ENCODE measurements around the gene TTYH2. TPM values are rescaled to one million over a fixed set of nuclear protein-coding genes. Genes with fewer than 3 reads are reported as not detected.

The TTYH2 gene
- polyA plus RNA-seq, 3 donors, result 12.3 to 57.4 (median 18.7) TPM

GRCh38 chr17:74298778-74299177 is 85.4 kb downstream of the TTYH2 start:
- Histone ChIP-seq H4K20me1 (ENCODE audit: insufficient read depth, low read length) (no peaks in the 10 kb centered on the region), H3K4me2 (replicated peaks; ENCODE audit: extremely low read depth, low read length, poor library complexity, severe bottlenecking) (no peak overlapping the region), H3K36me3 (replicated peaks in 1 of 2; ENCODE audit: control insufficient read depth in 1 of 2, insufficient read depth in 2 of 2, low read length in 2 of 2) (no peaks in the 10 kb centered on the region), H3K27ac (ENCODE audit: low read depth in 1 of 2, low read length in 2 of 2) (no peak overlapping the region), H3K9me3 (replicated peaks in 1 of 2; ENCODE audit: control insufficient read depth in 1 of 2, insufficient read depth in 1 of 2, low read length in 2 of 2) (no peaks in the 10 kb centered on the region), H3K9ac (ENCODE audit: insufficient read depth, low read length, poor library complexity, severe bottlenecking) (no peak overlapping the region), H3K4me3 (replicated peaks in 1 of 3; ENCODE audit: low read depth in 2 of 3, low read length in 3 of 3) (no peak overlapping the region), H2AFZ (ENCODE audit: insufficient read depth, low read depth, low read length, poor library complexity, severe bottlenecking) (no peak overlapping the region), H3K27me3 (ENCODE audit: control insufficient read depth in 2 of 2, insufficient read depth in 2 of 2, low read length in 2 of 2) (no peaks in the 10 kb centered on the region), H3K79me2 (ENCODE audit: insufficient read depth, low read length) (no peaks in the 10 kb centered on the region), H3K4me1 (ENCODE audit: control insufficient read depth in 1 of 2, insufficient read depth in 2 of 2, low read length in 2 of 2) (no peaks in the 10 kb centered on the region)
- Mint-ChIP-seq H3K9me3 (peaks cover 0 to 5% (median 0%) of the 10 kb centered on the region in 7 donors), H3K36me3 (no peaks in the 10 kb centered on the region), H3K4me1 (peaks cover 4% of the 10 kb centered on the region), H3K27me3 (ENCODE audit: low read depth in 3 of 3) (peaks cover 1 to 19% (median 8%) of the 10 kb centered on the region in 3 donors), H3K4me3 (no peak overlapping the region), H3K27ac (no peak overlapping the region)
- DNase-seq, result no peak
- no peak for TF ChIP-seq CTCF (IDR thresholded peaks at IDR 0.05)
- intact Hi-C loops (cut with micrococcal nuclease), result loop anchor here (5.0 kb wide), 1 partner anchor 86 kb away; the partner anchor contains the start of gene TTYH2 (in 2 of the 2)
- WGBS (ENCODE audit: insufficient coverage), result 97% methylated on average over 5 of the region's 7 CpGs

GRCh38 chr17:74299226-74300009 is 86.0 kb downstream of the TTYH2 start:
- H3K9ac ChIP-seq (ENCODE audit: insufficient read depth, low read length, poor library complexity, severe bottlenecking), result no peak overlapping the region
- Mint-ChIP-seq H3K36me3 (no peaks in the 10 kb centered on the region), H3K9me3 (peaks cover 0 to 5% (median 2%) of the 10 kb centered on the region in 7 donors), H3K27ac (no peak overlapping the region), H3K27me3 (ENCODE audit: low read depth in 3 of 3) (peaks cover 1 to 19% (median 8%) of the 10 kb centered on the region in 3 donors), H3K4me3 (no peak overlapping the region), H3K4me1 (peaks cover 4% of the 10 kb centered on the region)
- H3K27me3 ChIP-seq (ENCODE audit: control insufficient read depth in 2 of 2, insufficient read depth in 2 of 2, low read length in 2 of 2), result no peaks in the 10 kb centered on the region
- no peak overlapping the region for H2AFZ ChIP-seq (ENCODE audit: insufficient read depth, low read depth, low read length, poor library complexity, severe bottlenecking)
- 86% methylated on average over 7 of the region's 11 CpGs for WGBS (ENCODE audit: insufficient coverage)
- TF ChIP-seq CTCF (IDR thresholded peaks at IDR 0.05), result no peak
- H3K27ac ChIP-seq (ENCODE audit: low read depth in 1 of 2, low read length in 2 of 2), result no peak overlapping the region
- H3K36me3 ChIP-seq (replicated peaks in 1 of 2; ENCODE audit: control insufficient read depth in 1 of 2, insufficient read depth in 2 of 2, low read length in 2 of 2), result no peaks in the 10 kb centered on the region
- H3K79me2 ChIP-seq (ENCODE audit: insufficient read depth, low read length), result no peaks in the 10 kb centered on the region
- H4K20me1 ChIP-seq (ENCODE audit: insufficient read depth, low read length), result no peaks in the 10 kb centered on the region
- H3K4me2 ChIP-seq (replicated peaks; ENCODE audit: extremely low read depth, low read length, poor library complexity, severe bottlenecking), result no peak overlapping the region
- intact Hi-C loops (cut with micrococcal nuclease), result loop anchor here (5.0 to 10.0 kb wide), 2 partner anchors 55 to 87 kb away; partner anchors contain the start of gene TTYH2 (in 2 of the 2)
- peaks cover 0 to under 1% of the 10 kb centered on the region in 2 donors for H3K9me3 ChIP-seq (replicated peaks in 1 of 2; ENCODE audit: control insufficient read depth in 1 of 2, insufficient read depth in 1 of 2, low read length in 2 of 2)
- H3K4me3 ChIP-seq (replicated peaks in 1 of 3; ENCODE audit: low read depth in 2 of 3, low read length in 3 of 3), result no peak overlapping the region
- no peak for DNase-seq
- no peaks in the 10 kb centered on the region for H3K4me1 ChIP-seq (ENCODE audit: control insufficient read depth in 1 of 2, insufficient read depth in 2 of 2, low read length in 2 of 2)
